ENCODE data around the gene CTF1. TPM values are rescaled to one million over a fixed set of nuclear protein-coding genes. Genes with fewer than 3 reads are reported as not detected.
"Not testable (repeated sequence)": the region's sequence is repeated elsewhere in the genome, so short reads cannot be mapped to it uniquely, and the experiment has no call there.

Gene CTF1
- total RNA-seq (2014; rRNA removed; shearing (Covaris generic); ENCODE audit: low replicate concordance), result 0.94 and 1.1 TPM in 2 replicates

GRCh38 chr16:30896261-30896888 lies at the start of gene CTF1:
Gene CTF1, plus strand, starts transcription at chr16:30896614. Its CDS starts 30 bp downstream, at chr16:30896644.
- H2AFZ ChIP-seq (ENCODE audit: low read length), result peak within 1 kb of the TSS; percentile 84; the same call in 1 of the 2 replicates

GRCh38 chr16:30846649-30847402 lies 49.6 kb upstream of the CTF1 start:
- Histone ChIP-seq H3K9ac (ENCODE audit: low read length) (no peak overlapping the region), H4K20me1 (ENCODE audit: insufficient read depth, low read depth, low read length) (no peaks in the 10 kb centered on the region), H3K27me3 (ENCODE audit: low read length) (no peaks in the 10 kb centered on the region), H3K9me2 (replicated peaks; ENCODE audit: insufficient read depth, low read length) (no peaks in the 10 kb centered on the region), H3K4me1 (ENCODE audit: low read length) (peaks cover 7% of the 10 kb centered on the region), H3K4me2 (ENCODE audit: low read depth, low read length, poor library complexity, severe bottlenecking) (no peak overlapping the region), H3K36me3 (ENCODE audit: insufficient read depth, low read length) (no peaks in the 10 kb centered on the region), H3K27ac (ENCODE audit: low read length) (no peak overlapping the region), H3K4me3 (ENCODE audit: low read length) (no peak overlapping the region), H3K9me3 (ENCODE audit: low read length) (no peaks in the 10 kb centered on the region), H3K79me2 (ENCODE audit: low read length) (no peaks in the 10 kb centered on the region), H2AFZ (ENCODE audit: low read length) (no peak overlapping the region)
- DNase-seq, result no peak

More at GRCh38 chr16:30896261-30896888, at the start of gene CTF1:
- Histone ChIP-seq H3K27me3 (ENCODE audit: low read length) (no peaks in the 10 kb centered on the region), H3K9me3 (ENCODE audit: low read length) (no peaks in the 10 kb centered on the region), H3K4me3 (ENCODE audit: low read length) (peak within 1 kb of the TSS; percentile 72), H4K20me1 (ENCODE audit: insufficient read depth, low read depth, low read length) (no peaks in the 10 kb centered on the region), H3K79me2 (ENCODE audit: low read length) (peaks cover 12% of the 10 kb centered on the region), H3K27ac (ENCODE audit: low read length) (peak within 1 kb of the TSS; percentile 83), H3K4me2 (ENCODE audit: low read depth, low read length, poor library complexity, severe bottlenecking) (peak within 1 kb of the TSS; percentile 83), H3K4me1 (ENCODE audit: low read length) (peaks cover 49% of the 10 kb centered on the region), H3K9ac (ENCODE audit: low read length) (peak within 1 kb of the TSS; percentile 73), H3K36me3 (ENCODE audit: insufficient read depth, low read length) (no peaks in the 10 kb centered on the region), H3K9me2 (replicated peaks; ENCODE audit: insufficient read depth, low read length) (no peaks in the 10 kb centered on the region)
- peak; percentile 85 for DNase-seq

- no peaks in the 10 kb centered on the region for H3K36me3 ChIP-seq (ENCODE audit: insufficient read depth, low read length)
These were observed 46.2 kb upstream of the CTF1 start for GRCh38 chr16:30850246-30850645.

GRCh38 chr16:30853758-30854157 lies 42.7 kb upstream of the CTF1 start:
- DNase-seq, result no peak
- Histone ChIP-seq H3K4me2 (ENCODE audit: low read depth, low read length, poor library complexity, severe bottlenecking) (no peak overlapping the region), H3K4me1 (ENCODE audit: low read length) (no peaks in the 10 kb centered on the region), H3K27ac (ENCODE audit: low read length) (no peak overlapping the region), H3K9me2 (replicated peaks; ENCODE audit: insufficient read depth, low read length) (no peaks in the 10 kb centered on the region), H3K27me3 (ENCODE audit: low read length) (no peaks in the 10 kb centered on the region), H4K20me1 (ENCODE audit: insufficient read depth, low read depth, low read length) (no peaks in the 10 kb centered on the region), H3K9me3 (ENCODE audit: low read length) (no peaks in the 10 kb centered on the region), H3K79me2 (ENCODE audit: low read length) (no peaks in the 10 kb centered on the region), H3K4me3 (ENCODE audit: low read length) (no peak overlapping the region), H2AFZ (ENCODE audit: low read length) (no peak overlapping the region), H3K36me3 (ENCODE audit: insufficient read depth, low read length) (no peaks in the 10 kb centered on the region), H3K9ac (ENCODE audit: low read length) (no peak overlapping the region)

More at GRCh38 chr16:30850246-30850645, 46.2 kb upstream of the CTF1 start:
- Histone ChIP-seq H3K9ac (ENCODE audit: low read length) (no peak overlapping the region), H3K4me3 (ENCODE audit: low read length) (no peak overlapping the region), H3K9me3 (ENCODE audit: low read length) (no peaks in the 10 kb centered on the region), H3K9me2 (replicated peaks; ENCODE audit: insufficient read depth, low read length) (no peaks in the 10 kb centered on the region), H3K27ac (ENCODE audit: low read length) (no peak overlapping the region), H3K27me3 (ENCODE audit: low read length) (no peaks in the 10 kb centered on the region), H4K20me1 (ENCODE audit: insufficient read depth, low read depth, low read length) (no peaks in the 10 kb centered on the region), H2AFZ (ENCODE audit: low read length) (no peak overlapping the region), H3K4me1 (ENCODE audit: low read length) (peaks cover 1% of the 10 kb centered on the region; the same call in 1 of the 2 replicates), H3K79me2 (ENCODE audit: low read length) (no peaks in the 10 kb centered on the region), H3K4me2 (ENCODE audit: low read depth, low read length, poor library complexity, severe bottlenecking) (no peak overlapping the region)
- no peak for DNase-seq

- Histone ChIP-seq H3K9ac (ENCODE audit: low read length) (no peak overlapping the region), H3K4me1 (ENCODE audit: low read length) (no peaks in the 10 kb centered on the region), H3K4me2 (ENCODE audit: low read depth, low read length, poor library complexity, severe bottlenecking) (no peak overlapping the region), H3K36me3 (ENCODE audit: insufficient read depth, low read length) (no peaks in the 10 kb centered on the region), H2AFZ (ENCODE audit: low read length) (no peak overlapping the region), H3K9me3 (ENCODE audit: low read length) (no peaks in the 10 kb centered on the region), H3K27ac (ENCODE audit: low read length) (no peak overlapping the region), H3K4me3 (ENCODE audit: low read length) (no peak overlapping the region), H4K20me1 (ENCODE audit: insufficient read depth, low read depth, low read length) (no peaks in the 10 kb centered on the region), H3K9me2 (replicated peaks; ENCODE audit: insufficient read depth, low read length) (no peaks in the 10 kb centered on the region), H3K79me2 (ENCODE audit: low read length) (no peaks in the 10 kb centered on the region), H3K27me3 (ENCODE audit: low read length) (no peaks in the 10 kb centered on the region)
- no peak for DNase-seq
These were observed 38.3 kb upstream of the CTF1 start for GRCh38 chr16:30858111-30858495.

- Histone ChIP-seq H3K27me3 (ENCODE audit: low read length) (no peaks in the 10 kb centered on the region), H3K36me3 (ENCODE audit: insufficient read depth, low read length) (no peaks in the 10 kb centered on the region)
These were observed 37.5 kb upstream of the CTF1 start for GRCh38 chr16:30858829-30859423.

GRCh38 chr16:30860729-30861128 lies 35.7 kb upstream of the CTF1 start:
- not testable (repeated sequence) for H4K20me1 ChIP-seq (ENCODE audit: insufficient read depth, low read depth, low read length); H2AFZ ChIP-seq (ENCODE audit: low read length); H3K79me2 ChIP-seq (ENCODE audit: low read length); H3K9ac ChIP-seq (ENCODE audit: low read length); H3K4me2 ChIP-seq (ENCODE audit: low read depth, low read length, poor library complexity, severe bottlenecking); H3K9me3 ChIP-seq (ENCODE audit: low read length); H3K27me3 ChIP-seq (ENCODE audit: low read length); DNase-seq; H3K9me2 ChIP-seq (replicated peaks; ENCODE audit: insufficient read depth, low read length); H3K4me1 ChIP-seq (ENCODE audit: low read length); H3K27ac ChIP-seq (ENCODE audit: low read length); H3K36me3 ChIP-seq (ENCODE audit: insufficient read depth, low read length); H3K4me3 ChIP-seq (ENCODE audit: low read length)

More at GRCh38 chr16:30858829-30859423, 37.5 kb upstream of the CTF1 start:
- Histone ChIP-seq H3K4me1 (ENCODE audit: low read length) (no peaks in the 10 kb centered on the region), H3K27ac (ENCODE audit: low read length) (no peak overlapping the region), H3K4me2 (ENCODE audit: low read depth, low read length, poor library complexity, severe bottlenecking) (no peak overlapping the region), H3K9ac (ENCODE audit: low read length) (no peak overlapping the region), H3K9me2 (replicated peaks; ENCODE audit: insufficient read depth, low read length) (no peaks in the 10 kb centered on the region), H2AFZ (ENCODE audit: low read length) (no peak overlapping the region), H3K4me3 (ENCODE audit: low read length) (no peak overlapping the region), H3K79me2 (ENCODE audit: low read length) (no peaks in the 10 kb centered on the region), H3K9me3 (ENCODE audit: low read length) (no peaks in the 10 kb centered on the region), H4K20me1 (ENCODE audit: insufficient read depth, low read depth, low read length) (no peaks in the 10 kb centered on the region)
- no peak for DNase-seq

GRCh38 chr16:30863178-30863577 lies 33.2 kb upstream of the CTF1 start:
- H3K27me3 ChIP-seq (ENCODE audit: low read length); H3K4me3 ChIP-seq (ENCODE audit: low read length): not testable (repeated sequence)

More at GRCh38 chr16:30863178-30863577, 33.2 kb upstream of the CTF1 start:
- not testable (repeated sequence) for H3K9me3 ChIP-seq (ENCODE audit: low read length); H2AFZ ChIP-seq (ENCODE audit: low read length); DNase-seq; H3K79me2 ChIP-seq (ENCODE audit: low read length); H3K4me2 ChIP-seq (ENCODE audit: low read depth, low read length, poor library complexity, severe bottlenecking); H3K36me3 ChIP-seq (ENCODE audit: insufficient read depth, low read length); H3K9me2 ChIP-seq (replicated peaks; ENCODE audit: insufficient read depth, low read length); H4K20me1 ChIP-seq (ENCODE audit: insufficient read depth, low read depth, low read length); H3K27ac ChIP-seq (ENCODE audit: low read length); H3K9ac ChIP-seq (ENCODE audit: low read length); H3K4me1 ChIP-seq (ENCODE audit: low read length)

All from Karpas-422 (cell line).